LNCaP clone FGC (cell line): ENCODE results near the gene UNC93A.

Experiments
- DNase-seq: peaks from one replicate; pipeline ENCODE4 v3.0.0-alpha.2; 2011; ENCODE audit warnings: low read depth
- H3K4me3 ChIP-seq: 2 replicates; pipeline ENCODE4 v1.5.1; 2011; ENCODE audit warnings: mild to moderate bottlenecking, low read depth, low read length, control low read depth
- CTCF ChIP-seq: IDR thresholded peaks from 2 replicates; pipeline ENCODE4 v1.5.1; 2012; ENCODE audit warnings: mild to moderate bottlenecking; ENCODE audit not compliant: control insufficient read depth, insufficient read depth; ENCODE audit errors: extremely low read depth

UNC93A gene

GRCh38 chr6:167293088-167293589 is 2.0 kb downstream of the UNC93A start:
- no peak for TF ChIP-seq CTCF
- no peak overlapping the region for H3K4me3 ChIP-seq
- DNase-seq: no peak

- DNase-seq: no peak
- TF ChIP-seq CTCF: no peak
- H3K4me3 ChIP-seq: no peak overlapping the region
Measured at GRCh38 chr6:167293590-167294091, 2.5 kb downstream of the UNC93A start.

- no peak overlapping the region for H3K4me3 ChIP-seq
- DNase-seq: no peak
- no peak for TF ChIP-seq CTCF
Measured at GRCh38 chr6:167294241-167294640, 3.1 kb downstream of the UNC93A start.

GRCh38 chr6:167294651-167295494 is 3.8 kb downstream of the UNC93A start:
- no peak overlapping the region for H3K4me3 ChIP-seq
- TF ChIP-seq CTCF: no peak
- no peak for DNase-seq

- TF ChIP-seq CTCF: no peak
- no peak for DNase-seq
- no peak overlapping the region for H3K4me3 ChIP-seq
Measured at GRCh38 chr6:167295495-167296292, 4.6 kb downstream of the UNC93A start.

- DNase-seq: no peak
- no peak for TF ChIP-seq CTCF
- no peak overlapping the region for H3K4me3 ChIP-seq
Measured at GRCh38 chr6:167296293-167296690, 5.2 kb downstream of the UNC93A start.
